Mesothelial cell of epicardium (in vitro differentiated cells): ENCODE results near the gene UBE2D1. TPM values are rescaled to one million over a fixed set of nuclear protein-coding genes. Genes with fewer than 3 reads are reported as not detected.

ENCODE experiments used
- DNase-seq, 2 experiments: peaks; one replicate each; pipeline ENCODE4 v3.0.0; 2021; ENCODE audit warnings: low spot score in 2 of 2; ENCODE audit not compliant: unreplicated experiment in 2 of 2
- H3K27ac Mint-ChIP-seq: 2 replicates; pipeline ENCODE4 v1.8.0; 2021; ENCODE audit warnings: mixed read lengths
- H3K27me3 Mint-ChIP-seq: 2 replicates; pipeline ENCODE4 v1.8.0; 2021; ENCODE audit warnings: low read depth, mixed read lengths
- H3K36me3 Mint-ChIP-seq: 2 replicates; pipeline ENCODE4 v1.8.0; 2021; ENCODE audit warnings: mixed read lengths
- H3K4me1 Mint-ChIP-seq: 2 replicates; pipeline ENCODE4 v1.8.0; 2021; ENCODE audit warnings: mixed read lengths
- H3K4me3 Mint-ChIP-seq: 2 replicates; pipeline ENCODE4 v1.8.0; 2021; ENCODE audit warnings: mild to moderate bottlenecking, moderate library complexity, mixed read lengths
- H3K9me3 Mint-ChIP-seq: 2 replicates; pipeline ENCODE4 v1.8.0; 2021; ENCODE audit warnings: mixed read lengths
- total RNA-seq: library from RNA; stranded (reverse); gene quantifications from 3 replicates; pipeline ENCODE4 v1.2.1, GENCODE V29; 2021
- TF ChIP-seq, protein P1 (sequence below): fragments of 200-600 bp; sonication (generic); IDR thresholded peaks from one replicate; pipeline ENCODE4 v1.5.0; 2021; ENCODE audit warnings: antibody characterized with exemption; ENCODE audit not compliant: unreplicated experiment

The UBE2D1 gene
- total RNA-seq, 1 donor from 2014 or later = 22.5 TPM

DNA sequence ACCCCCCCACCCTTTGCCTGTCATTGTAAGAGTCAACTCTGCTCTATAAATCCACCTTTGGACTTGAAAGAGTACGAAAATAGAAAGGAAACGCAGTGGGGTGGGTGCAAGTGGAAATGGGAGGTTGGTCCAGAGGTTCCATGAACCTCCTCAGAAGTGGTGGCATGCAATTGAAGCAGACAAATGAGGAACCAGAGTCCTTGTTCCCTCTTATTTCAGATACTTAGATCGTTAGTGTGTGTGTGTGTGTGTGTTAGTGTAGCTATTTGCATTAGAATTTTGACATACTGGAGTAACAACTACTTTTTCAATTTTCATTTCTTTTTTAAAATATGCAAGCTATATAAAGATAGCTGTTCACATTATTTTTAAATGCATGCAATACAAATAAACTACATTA, 32.3 kb downstream of the UBE2D1 start:
- Mint-ChIP-seq H3K36me3 (peaks cover 5% of the 10 kb centered on the region), H3K9me3 (no peaks in the 10 kb centered on the region)
- TF ChIP-seq, protein P1, sequence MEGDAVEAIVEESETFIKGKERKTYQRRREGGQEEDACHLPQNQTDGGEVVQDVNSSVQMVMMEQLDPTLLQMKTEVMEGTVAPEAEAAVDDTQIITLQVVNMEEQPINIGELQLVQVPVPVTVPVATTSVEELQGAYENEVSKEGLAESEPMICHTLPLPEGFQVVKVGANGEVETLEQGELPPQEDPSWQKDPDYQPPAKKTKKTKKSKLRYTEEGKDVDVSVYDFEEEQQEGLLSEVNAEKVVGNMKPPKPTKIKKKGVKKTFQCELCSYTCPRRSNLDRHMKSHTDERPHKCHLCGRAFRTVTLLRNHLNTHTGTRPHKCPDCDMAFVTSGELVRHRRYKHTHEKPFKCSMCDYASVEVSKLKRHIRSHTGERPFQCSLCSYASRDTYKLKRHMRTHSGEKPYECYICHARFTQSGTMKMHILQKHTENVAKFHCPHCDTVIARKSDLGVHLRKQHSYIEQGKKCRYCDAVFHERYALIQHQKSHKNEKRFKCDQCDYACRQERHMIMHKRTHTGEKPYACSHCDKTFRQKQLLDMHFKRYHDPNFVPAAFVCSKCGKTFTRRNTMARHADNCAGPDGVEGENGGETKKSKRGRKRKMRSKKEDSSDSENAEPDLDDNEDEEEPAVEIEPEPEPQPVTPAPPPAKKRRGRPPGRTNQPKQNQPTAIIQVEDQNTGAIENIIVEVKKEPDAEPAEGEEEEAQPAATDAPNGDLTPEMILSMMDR = no peak

DNA sequence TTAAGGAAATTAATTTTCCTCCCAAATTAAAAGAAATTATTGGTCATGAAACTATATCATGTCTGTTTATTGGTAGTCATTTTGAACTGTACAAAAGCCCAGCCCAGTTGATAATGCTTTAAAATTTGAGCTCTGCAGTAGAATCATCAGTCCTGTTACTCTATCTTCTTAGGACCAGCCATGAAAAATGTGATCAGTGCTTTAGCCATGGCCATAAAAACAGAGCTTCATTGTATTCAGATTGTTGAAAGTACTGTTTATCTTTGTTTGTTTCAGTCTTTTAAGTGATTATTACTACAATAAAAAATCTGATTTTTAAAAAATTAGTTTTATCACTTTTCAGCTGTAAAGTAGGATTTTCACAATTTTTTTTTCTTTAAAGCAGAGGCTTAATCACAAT, 36.7 kb downstream of the UBE2D1 start:
- Mint-ChIP-seq H3K27ac (no peak overlapping the region), H3K4me1 (peaks cover 10% of the 10 kb centered on the region), H3K27me3 (no peaks in the 10 kb centered on the region), H3K36me3 (peaks cover 2% of the 10 kb centered on the region), H3K4me3 (no peak overlapping the region), H3K9me3 (no peaks in the 10 kb centered on the region)
- TF ChIP-seq, protein P1 = no peak
- DNase-seq = no peak

More for the DNA sequence above, 32.3 kb downstream of the UBE2D1 start:
- Mint-ChIP-seq H3K4me1 (peaks cover 34% of the 10 kb centered on the region), H3K27me3 (no peaks in the 10 kb centered on the region), H3K27ac (no peak overlapping the region), H3K4me3 (no peak overlapping the region)
- no peak for DNase-seq

DNA sequence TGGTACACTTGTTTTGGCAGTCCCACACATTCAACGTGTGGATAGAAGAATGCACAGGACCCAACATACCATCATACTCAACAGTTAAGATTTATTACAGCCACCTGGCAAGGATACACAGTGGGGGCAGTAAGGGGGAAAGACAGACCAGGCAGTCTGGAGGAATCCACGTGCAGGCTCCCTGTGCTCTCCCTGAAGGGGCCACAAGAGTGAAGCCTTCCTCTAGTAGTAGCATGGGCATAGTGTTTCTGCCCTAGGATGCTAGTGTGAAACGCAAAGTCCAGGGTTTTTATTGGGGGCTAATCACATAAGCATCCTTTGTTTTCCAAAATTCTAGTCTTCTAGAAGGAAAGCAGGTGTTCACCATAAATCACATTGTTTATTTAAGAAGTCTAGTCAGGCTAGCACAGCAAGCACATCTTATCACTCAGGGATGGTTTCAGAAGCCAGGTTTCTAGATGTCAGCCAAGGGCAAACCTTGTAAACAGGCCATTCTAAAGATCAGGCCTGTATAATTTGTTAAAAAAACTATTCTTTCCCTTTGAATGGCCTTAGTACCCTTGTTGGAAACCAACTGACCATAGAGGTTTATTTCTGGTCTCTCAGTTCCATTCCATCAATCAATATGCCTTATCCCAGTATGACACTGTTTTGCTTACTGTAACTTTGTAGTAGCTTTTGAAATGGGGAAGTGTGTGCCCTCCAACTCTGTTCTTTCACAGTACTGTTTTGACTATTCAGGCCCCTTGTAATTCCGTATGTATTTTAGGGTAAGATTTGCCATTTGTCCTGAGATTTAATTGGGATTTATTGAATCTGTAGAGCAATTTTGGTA, 38.0 kb downstream of the UBE2D1 start:
- H3K36me3 Mint-ChIP-seq = peaks cover 2% of the 10 kb centered on the region
- H3K4me1 Mint-ChIP-seq = peaks cover 10% of the 10 kb centered on the region
- no peaks in the 10 kb centered on the region for H3K9me3 Mint-ChIP-seq
- TF ChIP-seq, protein P1 = no peak
- H3K27ac Mint-ChIP-seq = no peak overlapping the region
- H3K4me3 Mint-ChIP-seq = no peak overlapping the region
- no peaks in the 10 kb centered on the region for H3K27me3 Mint-ChIP-seq
- DNase-seq = no peak

DNA sequence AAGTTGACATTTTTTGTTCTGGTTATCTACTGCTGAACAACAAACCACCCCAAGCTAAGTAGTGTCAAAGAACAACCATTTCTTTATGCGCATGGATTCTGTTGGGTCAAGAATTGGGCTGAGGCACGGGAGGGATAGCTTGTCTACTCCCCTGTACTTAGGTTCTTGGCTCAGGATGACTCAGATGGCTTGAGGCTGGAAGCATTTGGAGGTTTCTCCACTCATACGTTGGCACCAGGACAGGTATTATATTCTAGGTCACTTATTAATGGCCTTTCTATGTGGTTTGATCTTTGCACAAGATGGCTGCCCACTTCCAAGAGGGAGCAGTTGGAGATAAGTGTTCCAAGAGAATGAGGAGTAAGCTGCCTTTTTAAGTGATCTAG, 38.6 kb downstream of the UBE2D1 start:
- no peak for DNase-seq
- H3K36me3 Mint-ChIP-seq = peaks cover 2% of the 10 kb centered on the region
- H3K4me1 Mint-ChIP-seq = peaks cover 10% of the 10 kb centered on the region
- H3K4me3 Mint-ChIP-seq = no peak overlapping the region
- H3K27ac Mint-ChIP-seq = no peak overlapping the region
- TF ChIP-seq, protein P1 = no peak
- H3K9me3 Mint-ChIP-seq = no peaks in the 10 kb centered on the region
- no peaks in the 10 kb centered on the region for H3K27me3 Mint-ChIP-seq

DNA sequence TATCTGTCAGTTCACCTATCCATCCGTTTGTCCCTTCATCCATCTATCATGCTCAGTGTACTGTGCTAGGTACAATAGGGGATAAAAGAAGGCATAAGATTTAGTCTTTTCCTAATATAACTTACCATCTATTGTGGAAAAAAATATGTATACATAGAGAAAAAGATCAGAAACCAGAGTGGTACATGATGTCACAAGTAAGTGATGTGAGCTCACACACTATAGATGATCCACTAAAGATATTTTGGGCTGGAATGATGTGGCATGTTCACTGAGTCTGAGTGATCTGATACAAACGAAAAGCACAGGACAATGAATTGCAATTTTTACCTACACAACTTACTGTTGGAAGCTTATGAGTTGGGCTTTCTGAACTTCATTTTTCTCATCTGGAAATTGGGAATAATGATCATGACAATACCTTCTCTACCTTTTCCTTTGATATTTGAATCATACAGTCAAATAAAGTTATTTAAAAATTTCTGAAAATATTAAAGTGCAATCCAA, 47.7 kb downstream of the UBE2D1 start:
- Mint-ChIP-seq H3K36me3 (peaks cover 3% of the 10 kb centered on the region), H3K4me1 (peaks cover 17% of the 10 kb centered on the region), H3K27me3 (no peaks in the 10 kb centered on the region), H3K27ac (no peak overlapping the region), H3K9me3 (no peaks in the 10 kb centered on the region), H3K4me3 (no peak overlapping the region)
- TF ChIP-seq, protein P1 = no peak
- DNase-seq = no peak
